ENCODE measurements around the gene TXNDC17.

Gene TXNDC17

GRCh38 chr17:6633263-6633662, 7.6 kb upstream of the TXNDC17 start:
- H3K27ac ChIP-seq, result no peak overlapping the region
- no peaks in the 10 kb centered on the region for H3K36me3 ChIP-seq (ENCODE audit: control insufficient read depth, insufficient read depth, low read length)
- no peaks in the 10 kb centered on the region for H3K4me1 ChIP-seq

GRCh38 chr17:6636105-6636504, 4.8 kb upstream of the TXNDC17 start:
- no peaks in the 10 kb centered on the region for H3K27me3 ChIP-seq (ENCODE audit: control insufficient read depth, insufficient read depth, low read length)
- H3K27ac ChIP-seq, result no peak overlapping the region
- no peaks in the 10 kb centered on the region for H3K9me3 ChIP-seq (ENCODE audit: control insufficient read depth, low read length)
- no peak for TF ChIP-seq CTCF (IDR thresholded peaks at IDR 0.05)
- no peaks in the 10 kb centered on the region for H3K36me3 ChIP-seq (ENCODE audit: control insufficient read depth, insufficient read depth, low read length)
- no peak overlapping the region for H3K9ac ChIP-seq
- H3K4me2 ChIP-seq (ENCODE audit: low read length), result no peak overlapping the region
- H3K4me1 ChIP-seq, result peaks cover 6% of the 10 kb centered on the region
- H3K4me3 ChIP-seq (ENCODE audit: low read depth, low read length), result no peak overlapping the region
- H2AFZ ChIP-seq, result no peak overlapping the region
- peaks cover 17% of the 10 kb centered on the region for H3K79me2 ChIP-seq

More at GRCh38 chr17:6633263-6633662, 7.6 kb upstream of the TXNDC17 start:
- Histone ChIP-seq H3K4me2 (ENCODE audit: low read length) (no peak overlapping the region), H2AFZ (no peak overlapping the region), H3K9ac (no peak overlapping the region), H3K79me2 (peaks cover 10% of the 10 kb centered on the region), H3K27me3 (ENCODE audit: control insufficient read depth, insufficient read depth, low read length) (no peaks in the 10 kb centered on the region), H3K4me3 (ENCODE audit: low read depth, low read length) (no peak overlapping the region), H3K9me3 (ENCODE audit: control insufficient read depth, low read length) (no peaks in the 10 kb centered on the region)
- TF ChIP-seq CTCF (IDR thresholded peaks at IDR 0.05), result no peak

- TF ChIP-seq CTCF (IDR thresholded peaks at IDR 0.05), result no peak
- no peak overlapping the region for H3K4me3 ChIP-seq (ENCODE audit: low read depth, low read length)
- peaks cover 11% of the 10 kb centered on the region for H3K79me2 ChIP-seq
- no peak overlapping the region for H2AFZ ChIP-seq
- H3K4me2 ChIP-seq (ENCODE audit: low read length), result no peak overlapping the region
- H3K36me3 ChIP-seq (ENCODE audit: control insufficient read depth, insufficient read depth, low read length), result no peaks in the 10 kb centered on the region
- H3K27me3 ChIP-seq (ENCODE audit: control insufficient read depth, insufficient read depth, low read length), result no peaks in the 10 kb centered on the region
- peaks cover 6% of the 10 kb centered on the region for H3K4me1 ChIP-seq
- H3K27ac ChIP-seq, result no peak overlapping the region
- H3K9me3 ChIP-seq (ENCODE audit: control insufficient read depth, low read length), result no peaks in the 10 kb centered on the region
- H3K9ac ChIP-seq, result no peak overlapping the region
Measured at GRCh38 chr17:6636616-6637457, 4.0 kb upstream of the TXNDC17 start.

- H3K27me3 ChIP-seq (ENCODE audit: control insufficient read depth, insufficient read depth, low read length), result no peaks in the 10 kb centered on the region
Measured at GRCh38 chr17:6637458-6637840, 3.4 kb upstream of the TXNDC17 start.

More at GRCh38 chr17:6637458-6637840, 3.4 kb upstream of the TXNDC17 start:
- Histone ChIP-seq H3K27ac (no peak overlapping the region), H3K4me3 (ENCODE audit: low read depth, low read length) (no peak overlapping the region), H3K79me2 (peaks cover 10% of the 10 kb centered on the region), H3K9me3 (ENCODE audit: control insufficient read depth, low read length) (no peaks in the 10 kb centered on the region), H3K4me1 (peaks cover 6% of the 10 kb centered on the region), H3K9ac (no peak overlapping the region), H3K36me3 (ENCODE audit: control insufficient read depth, insufficient read depth, low read length) (no peaks in the 10 kb centered on the region), H3K4me2 (ENCODE audit: low read length) (no peak overlapping the region), H2AFZ (no peak overlapping the region)
- no peak for TF ChIP-seq CTCF (IDR thresholded peaks at IDR 0.05)

All from parathyroid adenoma (tissue), 2 donors.